Erythroblast (primary cell): ENCODE data around the gene SCO2.

Experiments
- GATA1 ChIP-seq: IDR thresholded peaks from 2 replicates; pipeline ENCODE4 v1.6.1; 2011; ENCODE audit warnings: low read depth, mild to moderate bottlenecking, control low read depth, low read length, moderate library complexity
- POLR2A ChIP-seq: IDR thresholded peaks from 2 replicates; pipeline ENCODE4 v1.6.1; 2011; ENCODE audit warnings: mild to moderate bottlenecking, low read length

DNA sequence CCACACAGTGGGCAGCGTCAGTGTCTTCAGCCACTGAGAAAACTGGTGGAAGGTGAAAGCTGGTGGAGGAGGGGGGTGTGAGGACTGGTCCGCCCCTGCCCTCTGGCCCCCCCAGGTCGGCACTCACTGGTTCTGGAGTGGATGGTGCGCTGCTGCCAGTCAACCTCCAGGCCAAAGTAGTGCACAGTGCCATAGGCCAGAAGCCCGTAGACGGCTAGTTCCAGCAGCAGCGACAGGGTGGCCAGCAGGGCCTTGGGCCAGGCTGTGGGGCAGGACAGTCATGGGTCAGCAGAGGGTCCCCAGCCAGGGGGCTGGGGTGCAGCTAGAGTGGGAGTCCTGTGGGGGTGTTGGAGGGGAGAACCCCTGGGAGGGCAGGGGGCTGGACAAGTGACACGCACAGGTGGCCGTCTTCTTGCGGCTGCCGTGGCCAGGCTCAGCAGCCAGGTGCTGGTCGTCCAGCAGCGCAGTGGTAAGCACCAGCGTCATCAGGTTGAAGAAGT lies 20.1 kb downstream of the SCO2 start:
- TF ChIP-seq POLR2A (no peak), GATA1 (no peak)
